ENCODE results near the gene PACC1.
"Not testable (repeated sequence)": the region's sequence is repeated elsewhere in the genome, so short reads cannot be mapped to it uniquely, and the experiment has no call there.

PACC1 gene

DNA sequence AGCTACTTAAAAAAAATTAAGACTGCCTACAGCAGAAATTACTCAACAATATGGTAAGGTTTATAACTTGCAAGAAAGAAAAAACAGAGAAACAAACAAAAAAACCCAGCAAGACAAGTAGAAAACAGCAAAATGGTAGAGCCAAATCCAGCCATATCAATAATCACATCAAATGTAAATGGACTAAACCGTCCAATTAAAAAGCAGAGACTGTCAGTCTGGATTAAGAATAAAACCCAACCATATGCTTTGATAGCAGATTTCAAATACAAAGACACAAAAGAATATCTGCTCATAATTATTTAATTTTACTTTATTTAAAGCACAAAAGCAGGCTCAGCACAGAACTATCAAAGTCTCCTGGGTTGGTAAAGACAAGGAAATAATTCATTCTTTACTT is 17.5 kb downstream of the PACC1 start:
- peaks cover 38% of the 10 kb centered on the region for H3K9me3 Mint-ChIP-seq
- H3K4me1 Mint-ChIP-seq, result no peaks in the 10 kb centered on the region
- H3K4me3 Mint-ChIP-seq, result no peak overlapping the region
- H3K36me3 Mint-ChIP-seq (ENCODE audit: low read depth), result peaks cover 74% of the 10 kb centered on the region
- H3K27me3 Mint-ChIP-seq (ENCODE audit: low read depth), result no peaks in the 10 kb centered on the region
- no peak overlapping the region for H3K27ac Mint-ChIP-seq
- TF ChIP-seq, protein P1, sequence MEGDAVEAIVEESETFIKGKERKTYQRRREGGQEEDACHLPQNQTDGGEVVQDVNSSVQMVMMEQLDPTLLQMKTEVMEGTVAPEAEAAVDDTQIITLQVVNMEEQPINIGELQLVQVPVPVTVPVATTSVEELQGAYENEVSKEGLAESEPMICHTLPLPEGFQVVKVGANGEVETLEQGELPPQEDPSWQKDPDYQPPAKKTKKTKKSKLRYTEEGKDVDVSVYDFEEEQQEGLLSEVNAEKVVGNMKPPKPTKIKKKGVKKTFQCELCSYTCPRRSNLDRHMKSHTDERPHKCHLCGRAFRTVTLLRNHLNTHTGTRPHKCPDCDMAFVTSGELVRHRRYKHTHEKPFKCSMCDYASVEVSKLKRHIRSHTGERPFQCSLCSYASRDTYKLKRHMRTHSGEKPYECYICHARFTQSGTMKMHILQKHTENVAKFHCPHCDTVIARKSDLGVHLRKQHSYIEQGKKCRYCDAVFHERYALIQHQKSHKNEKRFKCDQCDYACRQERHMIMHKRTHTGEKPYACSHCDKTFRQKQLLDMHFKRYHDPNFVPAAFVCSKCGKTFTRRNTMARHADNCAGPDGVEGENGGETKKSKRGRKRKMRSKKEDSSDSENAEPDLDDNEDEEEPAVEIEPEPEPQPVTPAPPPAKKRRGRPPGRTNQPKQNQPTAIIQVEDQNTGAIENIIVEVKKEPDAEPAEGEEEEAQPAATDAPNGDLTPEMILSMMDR (IDR thresholded peaks at IDR 0.05; ENCODE audit: unreplicated experiment in 3 of 3), result no peak

DNA sequence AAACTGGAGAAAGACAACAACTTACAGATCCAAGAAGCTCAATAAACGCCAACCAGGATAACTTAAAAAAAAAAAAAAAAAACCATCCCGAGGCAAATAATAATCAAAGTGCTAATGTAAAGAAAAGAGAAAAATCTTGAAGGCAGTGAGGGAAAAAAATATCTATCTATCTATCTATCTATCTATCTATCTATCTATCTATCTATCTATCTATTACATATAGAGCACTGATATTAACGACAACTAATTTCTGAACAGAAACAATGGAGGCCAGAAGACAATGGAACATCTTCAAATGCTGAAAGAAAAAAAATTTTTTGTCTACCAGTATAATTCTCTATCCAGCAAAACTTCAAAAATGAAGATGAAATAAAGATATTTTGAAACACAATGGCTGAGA is 18.0 kb downstream of the PACC1 start:
- Mint-ChIP-seq H3K9me3 (peaks cover 42% of the 10 kb centered on the region), H3K4me3 (no peak overlapping the region), H3K27me3 (ENCODE audit: low read depth) (no peaks in the 10 kb centered on the region), H3K27ac (no peak overlapping the region), H3K36me3 (ENCODE audit: low read depth) (peaks cover 75% of the 10 kb centered on the region), H3K4me1 (no peaks in the 10 kb centered on the region)
- TF ChIP-seq, protein P1 (IDR thresholded peaks at IDR 0.05; ENCODE audit: unreplicated experiment in 3 of 3), result no peak

DNA sequence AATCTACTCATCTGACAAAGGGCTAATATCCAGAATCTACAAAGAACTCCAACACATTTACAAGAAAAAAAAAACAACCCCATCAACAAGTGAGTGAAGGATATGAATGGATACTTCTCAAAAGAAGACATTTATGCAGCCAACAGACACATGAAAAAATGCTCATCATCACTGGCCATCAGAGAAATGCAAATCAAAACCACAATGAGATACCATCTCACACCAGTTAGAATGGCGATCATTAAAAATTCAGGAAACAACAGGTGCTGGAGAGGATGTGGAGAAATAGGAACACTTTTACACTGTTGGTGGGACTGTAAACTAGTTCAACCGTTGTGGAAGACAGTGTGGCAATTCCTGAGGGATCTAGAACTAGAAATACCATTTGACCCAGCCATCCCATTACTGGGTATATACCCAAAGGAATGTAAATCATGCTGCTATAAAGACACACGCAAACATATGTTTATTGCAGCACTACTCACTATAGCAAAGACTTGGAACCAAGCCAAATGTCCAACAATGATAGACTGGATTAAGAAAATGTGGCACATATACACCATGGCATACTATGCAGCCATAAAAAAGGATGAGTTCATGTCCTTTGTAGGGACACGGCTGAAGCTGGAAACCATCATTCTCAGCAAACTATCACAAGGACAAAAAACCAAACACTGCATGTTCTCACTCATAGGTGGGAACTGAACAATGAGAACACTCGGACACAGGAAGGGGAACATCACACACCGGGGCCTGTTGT is 18.8 kb downstream of the PACC1 start:
- peaks cover 47% of the 10 kb centered on the region for H3K9me3 Mint-ChIP-seq
- H3K27ac Mint-ChIP-seq; H3K27me3 Mint-ChIP-seq (ENCODE audit: low read depth); H3K4me3 Mint-ChIP-seq; H3K4me1 Mint-ChIP-seq: not testable (repeated sequence)
- H3K36me3 Mint-ChIP-seq (ENCODE audit: low read depth), result peaks cover 83% of the 10 kb centered on the region

DNA sequence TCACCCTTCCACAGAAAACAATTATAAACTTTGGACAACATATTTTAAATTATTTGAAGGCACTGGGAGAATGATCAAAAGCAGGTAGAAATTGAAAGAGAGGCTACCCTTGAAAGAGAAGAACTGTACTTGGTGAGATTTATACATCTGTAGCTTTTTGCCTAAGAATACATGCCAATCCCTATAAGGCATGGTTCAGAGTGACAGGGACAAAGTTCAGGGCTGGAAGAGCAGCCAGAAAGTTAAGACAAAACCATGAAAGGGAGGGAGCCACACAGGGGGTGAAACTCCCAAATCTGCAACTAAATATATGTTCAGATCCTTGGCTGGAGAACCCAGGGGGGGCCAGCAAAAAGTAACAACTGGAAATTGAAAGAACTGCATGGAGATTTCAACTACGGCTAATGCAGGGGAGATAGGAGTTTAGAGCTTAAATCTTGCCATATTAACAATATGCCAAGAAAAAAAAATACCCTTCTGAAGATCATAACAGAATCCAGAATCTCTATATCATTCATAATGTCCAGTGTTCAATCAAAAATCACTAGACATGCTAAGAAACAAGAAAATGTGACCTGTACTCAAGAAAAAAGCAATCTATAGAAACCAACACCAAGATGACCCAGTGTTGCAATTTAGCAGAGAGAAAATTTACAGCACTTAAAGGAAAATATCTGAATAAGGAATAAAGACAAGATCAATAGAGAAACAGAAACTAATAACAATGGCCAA is 25.5 kb downstream of the PACC1 start:
- Mint-ChIP-seq H3K9me3 (peaks cover 34% of the 10 kb centered on the region), H3K27ac (no peak overlapping the region), H3K36me3 (ENCODE audit: low read depth) (peaks cover 89% of the 10 kb centered on the region), H3K4me1 (no peaks in the 10 kb centered on the region), H3K4me3 (no peak overlapping the region), H3K27me3 (ENCODE audit: low read depth) (no peaks in the 10 kb centered on the region)
- TF ChIP-seq, protein P1 (IDR thresholded peaks at IDR 0.05; ENCODE audit: unreplicated experiment in 3 of 3), result no peak

DNA sequence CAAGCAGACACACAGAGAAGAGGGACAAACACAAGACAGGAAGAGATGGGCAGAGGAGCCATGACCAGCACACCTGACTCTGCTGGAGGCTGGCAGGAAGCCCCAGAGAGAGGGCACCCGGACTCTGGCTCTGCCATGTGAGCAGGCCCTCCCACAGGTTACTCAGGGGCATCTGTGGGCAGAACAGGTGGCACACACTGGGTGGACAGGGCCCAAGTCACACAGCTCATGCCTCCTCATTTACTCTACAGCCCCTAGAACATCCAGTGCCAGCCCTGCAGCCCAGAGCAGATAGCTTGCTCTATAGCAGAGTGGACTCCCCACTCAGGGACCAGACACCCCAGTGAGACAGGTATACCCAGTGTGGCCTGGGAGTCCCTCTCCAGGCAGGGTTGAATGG is 28.7 kb downstream of the PACC1 start:
- H3K27ac Mint-ChIP-seq, result no peak overlapping the region
- H3K9me3 Mint-ChIP-seq, result peaks cover 19% of the 10 kb centered on the region
- H3K36me3 Mint-ChIP-seq (ENCODE audit: low read depth), result peaks cover 75% of the 10 kb centered on the region
- TF ChIP-seq, protein P1 (IDR thresholded peaks at IDR 0.05; ENCODE audit: unreplicated experiment in 3 of 3), result no peak
- H3K27me3 Mint-ChIP-seq (ENCODE audit: low read depth), result no peaks in the 10 kb centered on the region
- no peak overlapping the region for H3K4me3 Mint-ChIP-seq
- H3K4me1 Mint-ChIP-seq, result no peaks in the 10 kb centered on the region

DNA sequence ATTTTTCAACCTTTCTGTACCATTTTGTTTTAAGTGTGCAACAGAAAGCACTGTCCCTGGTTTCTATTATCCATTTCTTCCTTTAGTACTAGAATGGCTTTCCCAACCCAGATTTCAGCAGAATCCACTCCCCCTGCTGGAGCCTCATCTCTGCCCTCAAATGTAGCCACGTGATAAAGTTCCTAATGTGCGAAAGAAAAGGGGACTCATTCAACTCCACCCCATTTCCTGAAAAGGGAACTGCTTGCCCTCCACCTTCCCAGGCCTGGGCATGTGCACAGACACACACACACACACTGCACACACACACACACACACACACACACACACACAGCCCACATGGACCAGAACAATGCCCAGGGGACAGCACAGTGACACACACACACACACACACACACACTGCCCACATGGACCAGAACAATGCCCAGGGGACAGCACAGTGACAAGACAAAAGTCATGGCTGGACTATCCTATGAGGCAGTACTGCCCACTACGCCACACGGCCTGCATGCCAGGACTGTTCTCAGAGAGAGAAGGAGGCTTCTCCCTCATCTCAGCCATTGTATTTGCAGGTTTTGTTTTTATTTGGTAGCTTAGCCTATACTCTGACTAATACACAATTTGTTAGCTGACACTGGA is 33.2 kb downstream of the PACC1 start:
- Mint-ChIP-seq H3K9me3 (no peaks in the 10 kb centered on the region), H3K36me3 (ENCODE audit: low read depth) (peaks cover 62% of the 10 kb centered on the region)
- TF ChIP-seq, protein P1 (IDR thresholded peaks at IDR 0.05; ENCODE audit: unreplicated experiment in 3 of 3), result no peak

More for the DNA sequence above, 33.2 kb downstream of the PACC1 start:
- Mint-ChIP-seq H3K27me3 (ENCODE audit: low read depth) (no peaks in the 10 kb centered on the region), H3K4me3 (no peak overlapping the region), H3K27ac (no peak overlapping the region), H3K4me1 (no peaks in the 10 kb centered on the region)

Measured in nephron (organoid).